Smooth muscle cell (in vitro differentiated cells): Measurements from ENCODE around the gene AMBN. TPM values are rescaled to one million over a fixed set of nuclear protein-coding genes. Genes with fewer than 3 reads are reported as not detected.

Experiments used
- DNase-seq: peaks from one replicate; lab custom pipeline; 2025; ENCODE audit not compliant: unreplicated experiment; lab: John Stamatoyannopoulos, UW
- H2AFZ ChIP-seq: fragments of 200-600 bp; sonication (generic); 2 replicates; pipeline ENCODE4 v1.6.0; 2016; ENCODE audit warnings: antibody characterized with exemption, low read depth, mild to moderate bottlenecking
- H3F3A ChIP-seq: fragments of 200-600 bp; sonication (generic); 2 replicates; pipeline ENCODE4 v1.6.0; 2017; ENCODE audit warnings: antibody characterized with exemption, low read depth
- H3K27ac ChIP-seq: fragments of 200-600 bp; sonication (generic); 2 replicates; pipeline ENCODE4 v1.5.1; 2016; ENCODE audit warnings: low read depth, mild to moderate bottlenecking
- H3K27me3 ChIP-seq: fragments of 200-600 bp; sonication (generic); 2 replicates; pipeline ENCODE4 v1.6.1; 2016; ENCODE audit warnings: low read depth, mild to moderate bottlenecking
- H3K36me3 ChIP-seq: fragments of 200-600 bp; sonication (generic); 2 replicates; pipeline ENCODE4 v1.5.1; 2016; ENCODE audit warnings: low read depth
- H3K4me1 ChIP-seq: fragments of 200-600 bp; sonication (generic); 2 replicates; pipeline ENCODE4 v1.5.1; 2016; ENCODE audit warnings: low read depth
- H3K4me2 ChIP-seq: fragments of 200-600 bp; sonication (generic); 2 replicates; pipeline ENCODE4 v1.6.0; 2016; ENCODE audit warnings: mild to moderate bottlenecking
- H3K4me3 ChIP-seq: fragments of 200-600 bp; sonication (generic); 2 replicates; pipeline ENCODE4 v1.5.1; 2016; ENCODE audit warnings: mild to moderate bottlenecking
- H3K79me2 ChIP-seq: fragments of 200-600 bp; sonication (generic); 2 replicates; pipeline ENCODE4 v1.6.0; 2016; ENCODE audit warnings: low read depth, mild to moderate bottlenecking
- H3K9ac ChIP-seq: fragments of 200-600 bp; sonication (generic); 2 replicates; pipeline ENCODE4 v1.6.0; 2016; ENCODE audit warnings: low read depth
- H3K9me3 ChIP-seq: fragments of 200-600 bp; sonication (generic); replicated peaks from 2 replicates; pipeline ENCODE4 v1.5.1; 2016; ENCODE audit warnings: low read depth
- H4K20me1 ChIP-seq: fragments of 200-600 bp; sonication (generic); 2 replicates; pipeline ENCODE4 v1.6.0; 2016; ENCODE audit warnings: low read depth
- CTCF ChIP-seq: fragments of 200-600 bp; sonication (generic); IDR thresholded peaks from 2 replicates; pipeline ENCODE4 v1.5.1; 2017; ENCODE audit warnings: borderline replicate concordance, mild to moderate bottlenecking, antibody characterized with exemption; ENCODE audit not compliant: insufficient read depth, poor library complexity, severe bottlenecking
- WGBS: methylation state at CpG from one replicate; pipeline ENCODE4 v1.1.7; 2016; ENCODE audit warnings: low lambda C conversion rate; 5-methylcytosine and 5-hydroxymethylcytosine counted together
- polyA plus RNA-seq: library from polyadenylated mRNA; unstranded; fragments of >200 nt; fragmentation: Nextera tagmentation; extraction: Ambion mirVana; gene quantifications from 2 replicates; pipeline ENCODE4 v1.2.1, GENCODE V29; 2016
- total RNA-seq: library from RNA; depleted of rRNA; stranded (reverse); fragments of >200 nt; gene quantifications from 2 replicates; pipeline ENCODE4 v1.2.3, GENCODE V29; 2014

AMBN gene
- total and polyA plus RNA-seq, 2 experiments from 2014 or later, result not detected

GRCh38 chr4:70613306-70614183 lies 21.5 kb downstream of the AMBN start:
- no peaks in the 10 kb centered on the region for H4K20me1 ChIP-seq
- H3K27ac ChIP-seq, result peak overlapping the region; percentile 58
- no peak overlapping the region for H3K9ac ChIP-seq
- no peak for TF ChIP-seq CTCF
- peak overlapping the region; percentile 35 for H3K4me3 ChIP-seq
- H3K36me3 ChIP-seq, result no peaks in the 10 kb centered on the region
- H3K4me2 ChIP-seq, result peak overlapping the region; percentile 81
- no peak for DNase-seq
- H3K4me1 ChIP-seq, result peaks cover 4% of the 10 kb centered on the region
- 18% methylated on average over 9 of the region's 9 CpGs for WGBS
- H3K27me3 ChIP-seq, result no peaks in the 10 kb centered on the region
- H2AFZ ChIP-seq, result peak overlapping the region; percentile 90
- peaks cover 5% of the 10 kb centered on the region for H3F3A ChIP-seq
- no peaks in the 10 kb centered on the region for H3K9me3 ChIP-seq
- no peaks in the 10 kb centered on the region for H3K79me2 ChIP-seq

GRCh38 chr4:70614184-70614555 lies 22.1 kb downstream of the AMBN start:
- peak overlapping the region; percentile 35 for H3K4me3 ChIP-seq
- peak overlapping the region; percentile 90 for H2AFZ ChIP-seq
- WGBS, result 53% methylated on average over 3 of the region's 3 CpGs
- H3F3A ChIP-seq, result peaks cover 5% of the 10 kb centered on the region
- peak overlapping the region; percentile 58 for H3K27ac ChIP-seq
- no peak for TF ChIP-seq CTCF
- H3K36me3 ChIP-seq, result no peaks in the 10 kb centered on the region
- no peaks in the 10 kb centered on the region for H4K20me1 ChIP-seq
- no peak overlapping the region for H3K9ac ChIP-seq
- H3K27me3 ChIP-seq, result no peaks in the 10 kb centered on the region
- H3K79me2 ChIP-seq, result no peaks in the 10 kb centered on the region
- H3K4me2 ChIP-seq, result peak overlapping the region; percentile 81
- H3K4me1 ChIP-seq, result peaks cover 4% of the 10 kb centered on the region
- no peaks in the 10 kb centered on the region for H3K9me3 ChIP-seq
- DNase-seq, result no peak

- no peaks in the 10 kb centered on the region for H3K79me2 ChIP-seq
- H3K27ac ChIP-seq, result no peak overlapping the region
- H2AFZ ChIP-seq, result no peak overlapping the region
- WGBS, result 99% methylated on average over 4 of the region's 4 CpGs
- no peaks in the 10 kb centered on the region for H3K4me1 ChIP-seq
- no peak for TF ChIP-seq CTCF
- H3K9ac ChIP-seq, result no peak overlapping the region
- DNase-seq, result no peak
- H3K9me3 ChIP-seq, result no peaks in the 10 kb centered on the region
- no peaks in the 10 kb centered on the region for H3K36me3 ChIP-seq
- no peak overlapping the region for H3K4me3 ChIP-seq
- no peaks in the 10 kb centered on the region for H4K20me1 ChIP-seq
- no peaks in the 10 kb centered on the region for H3K27me3 ChIP-seq
- H3F3A ChIP-seq, result no peaks in the 10 kb centered on the region
- H3K4me2 ChIP-seq, result no peak overlapping the region
Measured at GRCh38 chr4:70619288-70619687, 27.2 kb downstream of the AMBN start.

GRCh38 chr4:70619778-70620177 lies 27.7 kb downstream of the AMBN start:
- H3K9ac ChIP-seq, result no peak overlapping the region
- H3K9me3 ChIP-seq, result no peaks in the 10 kb centered on the region
- no peak for DNase-seq
- no peaks in the 10 kb centered on the region for H3K4me1 ChIP-seq
- H3K27me3 ChIP-seq, result no peaks in the 10 kb centered on the region
- no peaks in the 10 kb centered on the region for H3K79me2 ChIP-seq
- no peak overlapping the region for H2AFZ ChIP-seq
- H3K4me3 ChIP-seq, result no peak overlapping the region
- H4K20me1 ChIP-seq, result no peaks in the 10 kb centered on the region
- H3K27ac ChIP-seq, result no peak overlapping the region
- 97% methylated on average over 2 of the region's 2 CpGs for WGBS
- no peak overlapping the region for H3K4me2 ChIP-seq
- H3K36me3 ChIP-seq, result no peaks in the 10 kb centered on the region
- TF ChIP-seq CTCF, result no peak
- H3F3A ChIP-seq, result no peaks in the 10 kb centered on the region
